GM12891 (cell line): ENCODE measurements around the gene SLC25A52.

Source experiments
- DNase-seq: peaks from one replicate; pipeline ENCODE4 v3.0.0; 2011; ENCODE audit warnings: low spot score; ENCODE audit not compliant: insufficient read length
- FAIRE-seq: peaks from 2 replicates; lab custom pipeline; 2011; peaks lifted over from hg19 to GRCh38; lab: Jason Lieb, UNC
- PAX5 ChIP-seq: IDR thresholded peaks from 2 replicates; pipeline ENCODE4 v1.6.1; 2011; ENCODE audit warnings: low read length, moderate library complexity, mild to moderate bottlenecking; ENCODE audit not compliant: insufficient read depth, severe bottlenecking
- POLR2A ChIP-seq: IDR thresholded peaks from 2 replicates; pipeline ENCODE4 v1.6.1; 2011; ENCODE audit warnings: low read depth, low read length, control low read depth
- POLR2AphosphoS5 ChIP-seq: IDR thresholded peaks from 2 replicates; pipeline ENCODE4 v1.6.1; 2011; ENCODE audit warnings: low read depth, low read length, control low read depth
- POU2F2 ChIP-seq: IDR thresholded peaks from 2 replicates; pipeline ENCODE4 v1.6.1; 2011; ENCODE audit warnings: low read depth, mild to moderate bottlenecking, control low read depth, low read length, moderate library complexity
- SPI1 ChIP-seq: IDR thresholded peaks from 2 replicates; pipeline ENCODE4 v1.6.1; 2011; ENCODE audit warnings: low read depth, low read length, control low read depth
- TAF1 ChIP-seq: IDR thresholded peaks from 2 replicates; pipeline ENCODE4 v1.6.1; 2011; ENCODE audit warnings: low read depth, low read length, control low read depth

The SLC25A52 gene

DNA sequence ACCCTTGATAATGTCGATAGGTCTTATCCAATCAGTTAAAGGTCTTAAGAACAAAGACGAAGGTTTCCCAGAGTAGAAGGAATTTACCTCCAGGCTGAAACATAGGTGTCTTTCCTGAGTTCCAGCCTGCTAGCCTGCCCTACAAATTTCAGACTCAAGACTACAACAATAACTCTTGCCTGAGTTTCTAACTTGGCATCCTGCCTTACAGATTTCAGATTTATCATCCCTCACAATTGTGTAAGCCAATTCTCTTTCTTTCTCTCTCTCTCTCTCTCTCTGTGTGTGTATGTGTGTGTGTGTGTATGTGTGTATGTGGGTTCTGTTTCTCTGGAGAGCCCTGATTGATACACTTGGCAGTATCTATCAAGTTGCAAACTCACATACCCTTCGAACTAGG lies 39.1 kb downstream of the SLC25A52 start:
- FAIRE-seq: no peak
- DNase-seq: no peak
- no peak for TF ChIP-seq POLR2AphosphoS5
- no peak for TF ChIP-seq POLR2A
- no peak for TF ChIP-seq PAX5
- TF ChIP-seq POU2F2: no peak

DNA sequence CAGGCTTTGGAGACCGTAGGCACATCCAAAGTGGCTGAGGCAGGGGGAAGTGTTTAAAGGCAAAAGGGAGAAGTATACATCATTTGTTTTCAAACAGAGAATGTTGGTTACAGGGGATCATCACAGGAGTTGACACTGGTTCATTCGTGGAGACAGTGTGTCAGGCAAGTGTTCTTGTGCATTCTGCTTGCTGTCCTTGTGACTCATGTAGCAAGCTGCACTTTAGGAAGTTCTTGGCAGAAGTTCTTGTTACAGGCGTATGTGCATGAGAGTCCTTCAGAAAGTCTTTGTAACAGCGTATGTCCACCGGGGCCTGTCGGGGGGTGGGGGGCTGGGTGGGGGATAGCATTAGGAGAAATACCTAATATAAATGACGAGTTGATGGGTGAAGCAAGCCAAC lies 39.8 kb downstream of the SLC25A52 start:
- FAIRE-seq (no peak), DNase-seq (no peak)
- TF ChIP-seq TAF1 (no peak), POU2F2 (no peak), POLR2AphosphoS5 (no peak), POLR2A (no peak), SPI1 (no peak), PAX5 (no peak)

DNA sequence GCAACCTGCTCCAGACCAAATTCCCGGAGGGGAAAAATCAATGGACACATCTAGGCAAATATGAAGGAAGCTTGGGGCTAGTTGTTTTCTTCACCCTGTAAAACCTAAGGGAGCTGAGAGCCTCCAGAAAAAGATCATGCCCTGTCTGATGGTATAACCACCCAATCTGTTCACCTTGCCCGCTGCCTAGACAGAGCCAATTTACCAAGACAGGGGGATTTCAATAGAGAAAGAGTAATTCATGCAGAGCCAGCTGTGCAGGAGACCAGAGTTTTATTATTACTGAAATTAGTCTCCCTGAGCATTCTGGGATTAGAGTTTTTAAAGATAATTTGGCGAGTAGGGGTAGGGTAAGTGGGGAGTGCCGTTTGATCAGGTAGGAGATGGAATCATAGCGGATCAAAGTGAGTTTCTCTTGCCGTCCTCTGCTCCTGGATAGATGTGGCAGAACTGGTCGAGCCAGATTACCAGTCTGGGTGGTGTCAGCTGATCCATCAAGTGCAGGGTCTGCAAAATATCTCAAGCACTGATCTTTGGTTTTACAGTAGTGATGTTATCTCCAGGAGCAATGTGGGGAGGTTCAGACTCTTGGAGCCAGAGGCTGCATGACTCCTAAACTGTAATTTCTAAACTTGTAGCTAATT lies 41.2 kb downstream of the SLC25A52 start:
- no peak for DNase-seq
- no peak for TF ChIP-seq PAX5
- TF ChIP-seq POLR2AphosphoS5: no peak
- TF ChIP-seq TAF1: no peak
- no peak for TF ChIP-seq SPI1
- no peak for TF ChIP-seq POLR2A
- no peak for TF ChIP-seq POU2F2
- FAIRE-seq: no peak

DNA sequence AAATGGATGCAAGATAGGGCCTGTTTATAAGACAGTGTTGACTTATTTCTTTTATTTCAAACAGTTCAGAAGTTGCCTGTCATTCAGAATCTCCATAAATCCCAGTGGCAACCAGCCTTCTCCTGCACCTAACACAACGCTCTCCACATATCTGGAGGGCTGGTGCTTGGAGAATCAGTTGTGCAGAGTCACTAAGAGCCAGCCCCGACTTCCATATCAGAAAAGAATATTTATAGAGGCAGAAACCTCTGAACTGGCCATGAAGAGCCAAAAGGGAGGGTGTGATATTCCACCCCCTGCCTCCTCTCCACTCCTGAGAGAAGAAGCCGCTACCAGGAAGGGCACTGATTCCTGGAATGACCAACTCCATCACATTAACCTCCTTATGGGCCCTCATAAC lies 42.3 kb downstream of the SLC25A52 start:
- DNase-seq: no peak
- no peak for FAIRE-seq
- no peak for TF ChIP-seq POLR2A

DNA sequence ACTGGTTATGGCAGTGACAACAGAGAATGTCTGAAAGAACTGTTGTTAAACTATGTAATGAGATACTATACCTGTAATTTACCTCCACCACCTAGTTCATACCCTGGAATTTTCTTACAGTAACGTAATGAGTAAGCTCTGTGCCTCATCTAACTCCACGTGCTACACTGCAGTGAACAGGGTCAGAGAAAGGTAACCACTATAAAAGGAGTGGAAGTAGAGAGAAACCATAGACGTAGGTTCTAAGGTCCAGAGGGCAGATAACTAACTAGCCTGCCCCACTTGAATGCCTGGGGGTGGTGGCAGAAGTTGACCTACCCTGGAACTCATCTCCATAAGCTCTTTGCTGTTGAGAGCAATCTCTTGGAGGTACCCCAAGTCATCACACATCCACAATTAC lies 44.3 kb downstream of the SLC25A52 start:
- FAIRE-seq (no peak), DNase-seq (no peak)
- TF ChIP-seq SPI1 (no peak), POLR2AphosphoS5 (no peak), TAF1 (no peak), POU2F2 (no peak), PAX5 (no peak), POLR2A (no peak)

DNA sequence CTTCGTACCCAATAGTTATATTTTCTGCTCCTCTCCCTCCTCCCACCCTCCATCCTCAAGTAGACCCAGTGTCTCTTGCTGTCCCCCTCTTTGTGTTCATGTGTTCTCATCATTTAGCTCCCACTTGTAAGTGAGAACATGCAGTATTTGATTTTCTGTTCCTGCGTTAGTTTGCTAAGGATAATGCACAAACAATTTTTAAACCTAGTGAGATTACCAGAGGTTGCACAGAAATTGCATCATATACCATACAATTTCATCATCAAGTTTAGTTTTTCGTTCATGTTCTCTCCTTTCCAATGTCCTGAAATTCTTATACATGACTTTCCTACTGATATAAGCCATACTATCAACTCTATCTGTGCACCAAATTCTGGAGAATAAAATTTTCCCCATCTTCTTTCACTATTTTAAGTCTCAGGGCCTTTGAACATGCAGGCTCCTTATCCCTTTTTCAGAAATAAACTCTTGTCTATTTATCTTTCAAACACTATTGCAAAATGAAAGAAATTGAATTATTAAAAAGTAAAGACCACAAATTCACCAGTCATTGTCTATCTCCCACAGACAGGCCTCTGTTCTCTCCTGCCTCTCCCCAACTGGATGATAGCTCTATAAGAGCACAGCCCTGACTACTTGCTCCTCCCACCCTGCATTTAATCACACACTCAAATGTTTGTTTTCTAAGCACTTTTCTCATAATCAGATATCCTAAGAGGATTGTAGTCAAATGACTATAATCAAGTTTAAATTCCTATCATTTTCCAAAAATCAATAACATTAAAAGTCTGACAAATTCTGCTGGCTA lies 49.1 kb downstream of the SLC25A52 start:
- no peak for DNase-seq
- TF ChIP-seq POLR2A (no peak), POU2F2 (no peak), SPI1 (no peak), TAF1 (no peak), POLR2AphosphoS5 (no peak), PAX5 (no peak)
- FAIRE-seq: no peak

DNA sequence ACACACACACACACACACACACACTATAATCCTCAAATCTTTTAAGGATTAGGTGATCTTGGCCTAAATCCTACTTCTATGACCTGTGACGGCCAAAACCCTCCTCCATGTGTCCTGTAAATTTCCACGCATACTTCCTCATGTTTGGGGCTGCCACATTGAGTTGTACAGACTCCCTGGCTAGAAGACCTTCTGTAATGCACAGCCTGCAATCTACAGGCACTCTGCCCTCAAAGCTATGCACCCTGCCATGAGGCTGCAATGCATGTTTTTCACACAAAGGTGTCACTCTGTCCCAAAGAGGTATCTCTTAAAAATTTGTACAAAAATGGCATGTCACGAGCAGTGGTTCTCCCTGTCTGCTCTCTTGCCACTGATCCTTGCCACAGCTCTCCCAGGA lies 49.9 kb downstream of the SLC25A52 start:
- FAIRE-seq: no peak
- DNase-seq: no peak
- TF ChIP-seq SPI1: no peak
- no peak for TF ChIP-seq POLR2AphosphoS5
- TF ChIP-seq PAX5: no peak
- no peak for TF ChIP-seq POU2F2
- no peak for TF ChIP-seq POLR2A
- no peak for TF ChIP-seq TAF1
